Transverse colon (tissue), 4 donors: ENCODE measurements around the gene CBLN4. TPM values are rescaled to one million over a fixed set of nuclear protein-coding genes. Genes with fewer than 3 reads are reported as not detected.

Experiments
- DNase-seq: peaks from one replicate; pipeline ENCODE4 v3.0.0-alpha.2; 2019
- H3K27ac ChIP-seq, 4 donors: fragments of 200-600 bp; sonication (generic); 2 replicates each; pipeline ENCODE4 v1.5.1; 2016 to 2018; ENCODE audit warnings: inconsistent platforms in 4 of 4
- H3K27me3 ChIP-seq: fragments of 200-600 bp; sonication (generic); 2 replicates; pipeline ENCODE4 v1.5.1; 2017; ENCODE audit warnings: inconsistent platforms
- H3K36me3 ChIP-seq, 4 donors: fragments of 200-600 bp; sonication (generic); 2 replicates each; pipeline ENCODE4 v1.5.1; 2017 to 2019; ENCODE audit warnings: inconsistent platforms in 4 of 4
- H3K4me1 ChIP-seq, 4 donors: fragments of 200-600 bp; sonication (generic); 2 replicates each; pipeline ENCODE4 v1.5.1; 2017 to 2020; ENCODE audit warnings: inconsistent platforms in 4 of 4
- H3K4me3 ChIP-seq, 4 donors: fragments of 200-600 bp; sonication (generic); 1 replicate in 1 of 4; 2 replicates in 3 of 4; pipeline versions ENCODE4 v1.5.1 to v1.6.1; 2017 to 2019; ENCODE audit warnings: inconsistent platforms in 4 of 4
- H3K9me3 ChIP-seq, 2 donors: fragments of 200-600 bp; sonication (generic); 2 replicates each; pipeline ENCODE4 v1.5.1; 2017 to 2019; ENCODE audit warnings: inconsistent platforms in 2 of 2
- EP300 ChIP-seq: sonication (generic); formaldehyde crosslinking; IDR thresholded peaks from one replicate; pipeline ENCODE4 v1.6.1; 2017; ENCODE audit warnings: antibody characterized with exemption, low read depth
- POLR2A ChIP-seq: fragments of 450-650 bp; IDR thresholded peaks from one replicate; pipeline ENCODE4 v1.6.1; 2016; ENCODE audit warnings: antibody characterized with exemption, mild to moderate bottlenecking, moderate library complexity
- POLR2AphosphoS5 ChIP-seq, 3 donors: sonication (generic); formaldehyde crosslinking; IDR thresholded peaks; one replicate each; pipeline ENCODE4 v1.6.1; 2016; ENCODE audit warnings: antibody characterized with exemption in 3 of 3
- WGBS, 2 donors: methylation state at CpG; one replicate each; pipeline ENCODE4 v1.1.5; 2018; ENCODE audit warnings: low coverage in 1 of 2; 5-methylcytosine and 5-hydroxymethylcytosine counted together
- in situ Hi-C, 4 donors: fragments of 200-750 bp; cut with MboI; loops; one replicate each; pipeline versions ENCODE4 v1.15.0 to v1.15.1; 2017; ENCODE audit warnings: low sequenced_read_pairs in 3 of 4, low pct_ligation_motif_present in 1 of 4, low pct_unique_long_range_greater_than_20kb in 1 of 4
- intact Hi-C: fragments of 100-400 bp; cut with DNase I; formaldehyde crosslinking; loops from one replicate; pipeline ENCODE4 v1.15.1; 2023; ENCODE audit warnings: low total_unique reads
- total RNA-seq, 4 donors: library from RNA; depleted of rRNA; stranded (reverse); fragments of >200 nt; gene quantifications; one replicate each; pipeline ENCODE4 v1.1.0, GENCODE V29; 2016
- TF ChIP-seq, protein P1 (sequence below), 5 experiments: fragments of 200-600 bp in 3 of 5; fragments of 450-650 bp in 2 of 5; sonication (generic) in 3 of 5; IDR thresholded peaks; 1 replicate in 2 of 5; 2 replicates in 3 of 5; pipeline ENCODE4 v1.5.1; 2016 to 2017; ENCODE audit warnings: antibody characterized with exemption in 5 of 5, inconsistent platforms in 3 of 5, mild to moderate bottlenecking in 2 of 5, moderate library complexity in 1 of 5

Gene CBLN4
- total RNA-seq, 4 donors from 2014 or later: 0.14 TPM; not detected in 3

DNA sequence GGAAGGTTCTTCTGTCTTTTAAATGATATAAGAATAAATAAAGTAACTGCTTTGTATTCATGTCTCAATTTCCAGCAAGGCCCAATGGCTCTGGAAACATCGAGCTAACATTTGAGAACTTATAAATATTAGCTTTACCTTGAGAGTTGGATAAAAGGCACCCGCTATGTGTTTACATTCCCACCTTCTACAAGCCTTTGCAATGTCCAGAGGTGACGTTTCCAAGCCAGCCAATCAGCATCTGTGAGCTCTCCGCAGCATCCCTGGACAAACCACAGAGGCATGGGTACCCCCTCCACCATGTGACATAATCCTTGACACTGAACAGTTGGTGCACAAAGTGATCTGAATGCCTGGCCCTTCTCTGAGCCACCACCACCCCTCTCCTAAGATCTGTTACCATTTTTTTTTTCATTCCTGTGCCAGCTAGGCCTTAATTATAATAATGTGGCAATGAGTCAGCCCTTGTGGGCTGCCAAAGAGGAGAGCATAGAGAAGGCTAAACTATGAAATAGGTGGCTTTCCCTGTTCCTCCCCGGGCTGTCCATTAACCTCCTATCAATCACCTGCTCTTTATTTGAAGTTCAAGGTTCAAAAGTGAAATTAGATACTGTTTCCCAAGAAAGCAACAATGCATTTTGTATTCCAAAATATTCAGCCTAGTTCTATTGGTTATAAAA, 4.1 kb downstream of the CBLN4 start:
- 33 to 49% methylated on average over 5 of the region's 5 CpGs for WGBS, 2 donors
- Histone ChIP-seq H3K9me3 (no peaks in the 10 kb centered on the region), H3K27me3 (peaks cover 46% of the 10 kb centered on the region), H3K4me1 (peaks cover 0 to 7% (median 3%) of the 10 kb centered on the region in 4 donors), H3K4me3 (no peak overlapping the region), H3K36me3 (no peaks in the 10 kb centered on the region), H3K27ac (no peak overlapping the region)
- TF ChIP-seq POLR2AphosphoS5 (IDR thresholded peaks at IDR 0.05) (no peak), EP300 (no peak), POLR2A (no peak)
- TF ChIP-seq, protein P1, sequence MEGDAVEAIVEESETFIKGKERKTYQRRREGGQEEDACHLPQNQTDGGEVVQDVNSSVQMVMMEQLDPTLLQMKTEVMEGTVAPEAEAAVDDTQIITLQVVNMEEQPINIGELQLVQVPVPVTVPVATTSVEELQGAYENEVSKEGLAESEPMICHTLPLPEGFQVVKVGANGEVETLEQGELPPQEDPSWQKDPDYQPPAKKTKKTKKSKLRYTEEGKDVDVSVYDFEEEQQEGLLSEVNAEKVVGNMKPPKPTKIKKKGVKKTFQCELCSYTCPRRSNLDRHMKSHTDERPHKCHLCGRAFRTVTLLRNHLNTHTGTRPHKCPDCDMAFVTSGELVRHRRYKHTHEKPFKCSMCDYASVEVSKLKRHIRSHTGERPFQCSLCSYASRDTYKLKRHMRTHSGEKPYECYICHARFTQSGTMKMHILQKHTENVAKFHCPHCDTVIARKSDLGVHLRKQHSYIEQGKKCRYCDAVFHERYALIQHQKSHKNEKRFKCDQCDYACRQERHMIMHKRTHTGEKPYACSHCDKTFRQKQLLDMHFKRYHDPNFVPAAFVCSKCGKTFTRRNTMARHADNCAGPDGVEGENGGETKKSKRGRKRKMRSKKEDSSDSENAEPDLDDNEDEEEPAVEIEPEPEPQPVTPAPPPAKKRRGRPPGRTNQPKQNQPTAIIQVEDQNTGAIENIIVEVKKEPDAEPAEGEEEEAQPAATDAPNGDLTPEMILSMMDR (IDR thresholded peaks at IDR 0.05): no peak
- intact Hi-C loops: no loop called here
- no peak for DNase-seq
- in situ Hi-C loops: no loop called here

DNA sequence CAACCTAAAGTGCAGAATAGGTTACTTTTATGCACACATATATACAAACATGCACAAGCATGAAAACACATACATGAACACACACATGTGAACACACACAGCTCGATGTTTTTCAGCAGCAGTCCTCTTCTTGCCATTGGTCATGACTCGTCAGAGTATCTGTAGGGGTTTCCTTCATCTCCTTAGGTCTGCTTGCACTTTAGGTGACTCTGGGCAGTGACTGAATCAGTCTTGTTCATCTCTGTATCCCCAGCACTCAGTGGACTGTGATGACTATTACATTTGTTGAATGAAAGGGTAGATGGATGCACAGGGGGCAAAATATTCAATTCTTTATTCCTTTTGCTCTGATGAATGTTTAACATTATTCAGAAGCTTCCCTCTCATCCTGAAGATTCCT, 26.8 kb downstream of the CBLN4 start:
- H3K4me1 ChIP-seq: peaks cover 0 to 3% (median 0%) of the 10 kb centered on the region in 4 donors
- WGBS, 2 donors: 68% methylated on average over 2 of the region's 2 CpGs; no CpG with 5 or more reads in 1 of the 2 donors
- no peak overlapping the region for H3K27ac ChIP-seq
- H3K9me3 ChIP-seq: no peaks in the 10 kb centered on the region
- TF ChIP-seq EP300 (no peak), POLR2AphosphoS5 (IDR thresholded peaks at IDR 0.05) (no peak), POLR2A (no peak)
- TF ChIP-seq, protein P1 (IDR thresholded peaks at IDR 0.05): no peak
- no peak for DNase-seq
- H3K36me3 ChIP-seq: no peaks in the 10 kb centered on the region
- intact Hi-C loops (no loop called here), in situ Hi-C loops (no loop called here)
- no peaks in the 10 kb centered on the region for H3K27me3 ChIP-seq
- H3K4me3 ChIP-seq: no peak overlapping the region

DNA sequence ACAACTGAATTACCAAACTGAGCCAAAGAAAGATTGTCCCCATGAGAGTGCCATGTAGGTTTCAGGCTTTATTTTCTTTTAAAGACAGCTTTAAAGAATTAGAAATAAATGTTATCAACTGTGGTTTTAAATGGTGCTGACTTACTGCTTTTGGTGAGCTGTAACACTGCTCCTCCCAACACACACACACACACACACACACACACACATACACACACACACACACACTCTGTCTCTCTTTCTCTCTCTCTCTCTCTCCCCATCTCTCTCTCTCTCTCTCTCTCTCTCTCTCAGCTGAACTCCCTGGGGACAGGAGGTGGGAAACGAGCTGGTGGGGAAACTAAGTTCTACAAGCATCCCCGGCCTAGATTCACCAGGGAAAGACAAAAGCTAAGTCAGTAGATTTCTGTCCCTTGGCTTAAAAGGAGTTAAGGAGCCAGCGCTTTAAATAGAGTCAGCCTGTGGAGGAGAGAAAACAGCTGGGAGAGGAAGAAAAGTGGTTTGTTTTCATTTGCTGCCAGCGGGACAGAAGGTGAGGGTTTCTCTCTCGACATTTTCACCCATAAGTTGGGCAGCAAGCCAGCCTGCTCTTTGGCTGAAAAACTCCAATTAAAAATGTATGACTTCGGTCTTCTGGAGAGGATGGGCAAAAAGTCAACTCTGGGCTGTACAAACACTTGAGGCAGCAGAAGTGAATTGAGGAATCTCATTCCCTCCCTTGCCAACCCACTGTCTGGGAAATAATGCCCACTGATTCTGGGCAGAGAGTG, 27.4 kb downstream of the CBLN4 start:
- in situ Hi-C loops (no loop called here), intact Hi-C loops (no loop called here)
- Histone ChIP-seq H3K4me3 (no peak overlapping the region), H3K9me3 (no peaks in the 10 kb centered on the region), H3K4me1 (peaks cover 0 to 3% (median 0%) of the 10 kb centered on the region in 4 donors), H3K36me3 (no peaks in the 10 kb centered on the region), H3K27me3 (no peaks in the 10 kb centered on the region), H3K27ac (no peak overlapping the region)
- DNase-seq: no peak
- TF ChIP-seq POLR2AphosphoS5 (IDR thresholded peaks at IDR 0.05) (no peak), POLR2A (no peak), EP300 (no peak)
- TF ChIP-seq, protein P1 (IDR thresholded peaks at IDR 0.05): no peak
- whole genome bisulfite sequencing, 2 donors: 13 to 31% methylated on average over 3 to 6 of the region's 6 CpGs

DNA sequence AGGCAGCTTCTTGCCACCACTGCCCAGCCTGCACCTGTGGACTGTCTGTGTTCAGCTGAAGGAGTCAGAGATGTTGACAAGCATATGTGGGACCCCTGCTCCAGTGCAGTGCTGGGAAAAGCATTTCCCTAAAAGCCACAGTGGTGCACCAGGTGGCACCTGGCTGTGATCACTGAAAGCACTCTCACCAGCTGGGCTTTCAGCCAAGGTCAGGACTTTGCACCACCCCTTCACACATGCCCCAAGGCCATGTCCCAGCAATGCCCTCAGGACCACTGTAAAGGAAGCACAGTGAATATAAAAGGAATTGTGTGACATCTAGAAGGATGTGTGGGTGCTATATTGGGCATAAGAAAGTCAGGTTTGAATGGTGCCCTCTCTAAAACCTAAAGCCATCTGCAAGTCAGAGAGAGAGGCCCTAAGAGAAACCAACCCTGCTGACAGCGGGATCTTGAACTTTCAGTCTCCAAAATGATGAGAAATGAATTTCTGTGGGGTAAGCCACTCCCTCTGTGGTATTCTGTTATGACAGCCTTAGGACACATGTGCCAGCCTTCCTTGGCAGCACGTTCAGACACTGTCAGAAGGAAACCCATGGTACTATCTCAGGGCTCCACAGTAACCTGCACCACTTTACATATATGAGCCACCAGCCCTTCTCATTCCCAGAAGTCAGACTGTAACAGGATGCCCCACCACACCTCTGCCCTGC, 30.7 kb downstream of the CBLN4 start:
- intact Hi-C loops: no loop called here

More for the DNA sequence above, 30.7 kb downstream of the CBLN4 start:
- in situ Hi-C loops: no loop called here
- peaks cover 0 to 3% (median 0%) of the 10 kb centered on the region in 4 donors for H3K4me1 ChIP-seq
- H3K36me3 ChIP-seq: no peaks in the 10 kb centered on the region
- no peaks in the 10 kb centered on the region for H3K9me3 ChIP-seq
- TF ChIP-seq POLR2AphosphoS5 (IDR thresholded peaks at IDR 0.05): no peak
- no peak for TF ChIP-seq POLR2A
- no peak for TF ChIP-seq EP300
- TF ChIP-seq, protein P1 (IDR thresholded peaks at IDR 0.05): no peak
- WGBS, 2 donors: 74% methylated on average over 2 of the region's 2 CpGs; no CpG with 5 or more reads in 1 of the 2 donors
- DNase-seq: no peak
- H3K27me3 ChIP-seq: no peaks in the 10 kb centered on the region
- no peak overlapping the region for H3K4me3 ChIP-seq
- no peak overlapping the region for H3K27ac ChIP-seq
